HepG2 (cell line): ENCODE results near the gene SP5. TPM values are rescaled to one million over a fixed set of nuclear protein-coding genes. Genes with fewer than 3 reads are reported as not detected.

ENCODE experiments used
- ATAC-seq: fragments of 200-7000 bp; cut with Tn5 transposase; 3 replicates; pipeline ENCODE4 v1.9.1; 2020; ENCODE audit warnings: mild to moderate bottlenecking, moderate library complexity
- BruUV-seq: library from RNA; stranded (reverse); fragments of 400-500 nt; replicated peaks from 2 replicates; lab custom pipeline; 2021; lab: Mats Ljungman, UMichigan
- CTCF ChIA-PET: fragments of 300-600 bp; formaldehyde crosslinking; extraction: SDS; loops from one replicate; lab custom pipeline; 2021; ENCODE audit warnings: low total read pairs, inconsistent platforms, low intra/inter-chr PET ratio; lab: Yijun Ruan, JAX
- POLR2A ChIA-PET: fragments of 350-600 bp; sonication (Branson Sonifier 250); formaldehyde crosslinking; loops from one replicate; lab custom pipeline; 2020; ENCODE audit warnings: antibody characterized with exemption, inconsistent platforms; lab: Yijun Ruan, JAX
- DNase-seq: peaks from one replicate; pipeline ENCODE4 v3.0.0-alpha.2; 2015; ENCODE audit warnings: low spot score
- FAIRE-seq: peaks from 3 replicates; lab custom pipeline; 2011; peaks lifted over from hg19 to GRCh38; lab: Jason Lieb, UNC
- H2AFZ ChIP-seq: one replicate; pipeline ENCODE4 v1.6.1; 2011; ENCODE audit warnings: low read length, inconsistent platforms
- H3K27ac ChIP-seq: fragments of 300-600 bp; 3 replicates; pipeline ENCODE4 v1.8.0; 2011; ENCODE audit warnings: mixed run types, mild to moderate bottlenecking, mixed read lengths, low read length, inconsistent platforms; ENCODE audit not compliant: insufficient read depth; ENCODE audit errors: extremely low read length
- H3K27me3 ChIP-seq, 2 experiments: fragments of 200-600 bp in 1 of 2; 2 replicates in 1 of 2; 3 replicates in 1 of 2; pipeline versions ENCODE4 v1.6.0 to v1.8.0; 2011; ENCODE audit warnings: low read length in 2 of 2, mild to moderate bottlenecking in 2 of 2, moderate library complexity in 2 of 2, inconsistent platforms in 1 of 2; ENCODE audit not compliant: insufficient read depth in 2 of 2, control insufficient read depth in 1 of 2
- H3K36me3 ChIP-seq, 2 experiments: fragments of 200-600 bp in 1 of 2; replicated peaks in 1 of 2; 2 replicates in 1 of 2; 3 replicates in 1 of 2; pipeline versions ENCODE4 v1.5.1 to v1.8.0; 2011; ENCODE audit warnings: low read length in 2 of 2, inconsistent platforms in 1 of 2; ENCODE audit not compliant: insufficient read depth in 2 of 2, control insufficient read depth in 1 of 2
- H3K4me1 ChIP-seq: 2 replicates; pipeline ENCODE4 v1.5.1; 2012; ENCODE audit warnings: low read length, inconsistent platforms; ENCODE audit not compliant: insufficient read depth
- H3K4me2 ChIP-seq: 2 replicates; pipeline ENCODE4 v1.6.0; 2011; ENCODE audit warnings: low read depth, low read length, inconsistent platforms
- H3K4me3 ChIP-seq, 3 experiments: fragments of 200-600 bp in 1 of 3; sonication (generic), shearing (Covaris generic) in 1 of 3; replicated peaks in 1 of 3; 2 replicates each; pipeline ENCODE4 v1.5.1; 2011 to 2016; ENCODE audit warnings: low read length in 3 of 3, inconsistent platforms in 2 of 3, low read depth in 2 of 3, mild to moderate bottlenecking in 2 of 3, control low read depth in 1 of 3, mixed read lengths in 1 of 3; ENCODE audit not compliant: insufficient read depth in 1 of 3
- H3K79me2 ChIP-seq: one replicate; pipeline ENCODE4 v1.6.1; 2011; ENCODE audit warnings: low read length, inconsistent platforms; ENCODE audit not compliant: insufficient read depth
- H3K9ac ChIP-seq: 2 replicates; pipeline ENCODE4 v1.6.0; 2011; ENCODE audit warnings: mild to moderate bottlenecking, low read depth, low read length, inconsistent platforms; ENCODE audit not compliant: insufficient read depth
- H3K9me3 ChIP-seq: 2 replicates; pipeline ENCODE4 v1.5.1; 2012; ENCODE audit warnings: mild to moderate bottlenecking, low read length
- H4K20me1 ChIP-seq: 2 replicates; pipeline ENCODE4 v1.6.0; 2011; ENCODE audit warnings: inconsistent platforms, mild to moderate bottlenecking, low read length, moderate library complexity; ENCODE audit not compliant: insufficient read depth
- CEBPZ ChIP-seq: IDR thresholded peaks from 2 replicates; pipeline ENCODE4 v1.6.1; 2012; ENCODE audit warnings: low read length, improper control_type of control experiment
- FOXO4 ChIP-seq: sonication (generic); formaldehyde crosslinking; conservative IDR thresholded peaks from 2 replicates; pipeline ENCODE4 v1.8.1; 2023; ENCODE audit warnings: missing genetic modification reagents
- HNRNPH1 ChIP-seq: fragments of 200-400 bp; formaldehyde crosslinking; optimal IDR thresholded peaks from 2 replicates; pipeline ENCODE3; 2017; ENCODE audit warnings: mild to moderate bottlenecking, low read depth, low read length
- HNRNPUL1 ChIP-seq: fragments of 200-400 bp; formaldehyde crosslinking; IDR thresholded peaks from 2 replicates; pipeline ENCODE4 v1.6.1; 2017; ENCODE audit warnings: low read depth, mild to moderate bottlenecking, low read length, moderate library complexity
- POLR2AphosphoS5 ChIP-seq: IDR thresholded peaks from 2 replicates; pipeline ENCODE4 v1.6.1; 2012; ENCODE audit warnings: low read depth, low read length
- RFX5 ChIP-seq: IDR thresholded peaks from 2 replicates; pipeline ENCODE4 v1.6.1; 2011; ENCODE audit warnings: low read depth, low read length, improper control_type of control experiment
- SALL2 ChIP-seq: sonication (generic); formaldehyde crosslinking; IDR thresholded peaks from 2 replicates; pipeline ENCODE4 v1.8.1; 2023; ENCODE audit warnings: mild to moderate bottlenecking, missing genetic modification reagents, inconsistent platforms
- ZFP1 ChIP-seq: IDR thresholded peaks from 2 replicates; pipeline ENCODE4 v1.6.1; 2016
- ZNF256 ChIP-seq: sonication (generic); formaldehyde crosslinking; conservative IDR thresholded peaks from 2 replicates; pipeline ENCODE4 v1.4.0; 2020; ENCODE audit warnings: missing genetic modification reagents
- ZNF558 ChIP-seq: sonication (generic); formaldehyde crosslinking; IDR thresholded peaks from 2 replicates; pipeline ENCODE4 v1.9.0; 2022; ENCODE audit warnings: mild to moderate bottlenecking, missing genetic modification reagents, borderline replicate concordance
- ZNF572 ChIP-seq: sonication (generic); formaldehyde crosslinking; IDR thresholded peaks from 2 replicates; pipeline ENCODE4 v1.5.1; 2020; ENCODE audit warnings: mild to moderate bottlenecking, missing genetic modification reagents
- WGBS: methylation state at CpG from one replicate; pipeline ENCODE4 v1.1.6; 2017; ENCODE audit warnings: low lambda C conversion rate; 5-methylcytosine and 5-hydroxymethylcytosine counted together
- in situ Hi-C: cut with HindIII; loops from 2 replicates; pipeline ENCODE4 v1.10.0; 2017; ENCODE audit warnings: low pct_unique_long_range_greater_than_20kb; ENCODE audit not compliant: extremely low pct_ligation_motif_present
- intact Hi-C: fragments of 100-400 bp; cut with micrococcal nuclease; formaldehyde crosslinking; loops from one replicate; pipeline ENCODE4 v1.10.0; 2022; ENCODE audit not compliant: unreplicated experiment
- polyA plus RNA-seq, 8 experiments: library from polyadenylated mRNA; depleted of rRNA in 3 of 8; stranded (reverse) in 7 of 8; unstranded in 1 of 8; fragments of >200 nt; fragmentation: Illumina TruSeq in 4 of 8; extraction: Trizol in 4 of 8; gene quantifications; 2 replicates each; pipeline versions ENCODE4 v1.2.1 to v1.2.3, GENCODE V29; 2011 to 2016; ENCODE audit warnings: low read depth in 4 of 8, missing spikeins in 1 of 8, mixed read lengths in 1 of 8; ENCODE audit not compliant: insufficient read depth in 1 of 8
- total RNA-seq, 5 experiments: library from RNA; depleted of rRNA; stranded (reverse); fragments of >200 nt; fragmentation: Illumina TruSeq; extraction: Trizol; gene quantifications; 2 replicates each; pipeline ENCODE4 v1.2.3, GENCODE V29; 2016; ENCODE audit warnings: low read depth in 1 of 5
- TF ChIP-seq, protein P1 (sequence below): sonication (generic); formaldehyde crosslinking; IDR thresholded peaks from 2 replicates; pipeline ENCODE4 v1.4.0; 2020; ENCODE audit warnings: missing genetic modification reagents, borderline replicate concordance
- TF ChIP-seq, protein P2 (sequence below): sonication (generic); formaldehyde crosslinking; IDR thresholded peaks from 2 replicates; pipeline ENCODE4 v1.9.0; 2022; ENCODE audit warnings: low read depth, missing genetic modification reagents
- TF ChIP-seq, protein P3 (sequence below): sonication (generic); formaldehyde crosslinking; conservative IDR thresholded peaks from 2 replicates; pipeline ENCODE4 v1.4.0; 2020; ENCODE audit warnings: missing genetic modification reagents

Gene SP5
- total and polyA plus RNA-seq, 2 of the 13 experiments (the other 11 are each of a cell fraction or from before 2014, with no cell fraction given): 50.8 to 119 TPM

DNA sequence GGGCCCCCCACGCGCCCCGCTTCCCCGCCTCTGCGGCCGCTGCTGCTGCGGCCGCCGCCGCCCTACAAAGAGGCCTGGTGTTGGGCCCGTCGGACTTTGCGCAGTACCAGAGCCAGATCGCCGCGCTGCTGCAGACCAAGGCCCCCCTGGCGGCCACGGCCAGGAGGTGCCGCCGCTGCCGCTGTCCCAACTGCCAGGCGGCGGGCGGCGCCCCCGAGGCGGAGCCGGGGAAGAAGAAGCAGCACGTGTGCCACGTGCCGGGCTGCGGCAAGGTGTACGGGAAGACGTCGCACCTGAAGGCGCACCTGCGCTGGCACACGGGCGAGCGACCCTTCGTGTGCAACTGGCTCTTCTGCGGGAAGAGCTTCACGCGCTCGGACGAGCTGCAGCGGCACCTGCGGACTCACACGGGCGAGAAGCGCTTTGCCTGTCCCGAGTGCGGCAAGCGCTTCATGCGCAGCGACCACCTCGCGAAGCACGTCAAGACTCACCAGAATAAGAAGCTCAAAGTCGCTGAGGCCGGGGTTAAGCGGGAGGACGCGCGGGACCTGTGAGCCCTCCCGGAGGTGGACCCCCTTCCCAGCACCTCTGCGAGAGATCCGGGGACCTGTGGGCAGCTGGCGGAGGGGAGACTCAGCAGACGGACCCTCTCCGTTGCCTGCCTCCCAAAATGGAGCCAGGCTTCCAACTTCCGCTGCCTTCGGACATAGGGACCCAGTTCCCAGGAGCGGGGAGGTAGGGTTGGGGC, 1.9 kb downstream of the SP5 start:
- ChIA-PET CTCF (interaction anchor here (0.7 to 2.1 kb wide), 6 partner anchors 95 to 347 kb away, joined by 3 to 7 read pairs (median 4); no protein-coding TSS in a partner anchor), POLR2A (interaction anchor here (1.4 to 7.9 kb wide), 9 partner anchors 7 to 347 kb away, joined by 3 to 123 read pairs (median 10); partner anchors contain the start of genes ERICH2 and GORASP2)
- H3K27me3 ChIP-seq: no peaks in the 10 kb centered on the region; a peak in 1 of 5 replicates
- peak; percentile 69 for DNase-seq
- in situ Hi-C loops: loop anchor here (5.0 to 10.0 kb wide), 3 partner anchors 95 to 438 kb away; no protein-coding TSS in a partner anchor
- no peaks in the 10 kb centered on the region for H3K9me3 ChIP-seq
- peak; percentile 28 for ATAC-seq
- peak overlapping the region; percentile 81 for H3K4me2 ChIP-seq
- H3K36me3 ChIP-seq: peaks cover 7 to 9% of the 10 kb centered on the region in 2 experiments; a peak in 4 of 5 replicates
- 3% methylated on average over 44 of the region's 74 CpGs for WGBS
- no peak for FAIRE-seq
- intact Hi-C loops: no loop called here
- no TSS peak for BruUV-seq
- peak overlapping the region; percentile 86 to 99 (median 99) for H3K4me3 ChIP-seq
- H3K27ac ChIP-seq: peak overlapping the region; percentile 100
- peak overlapping the region; percentile 99 for H3K9ac ChIP-seq
- H2AFZ ChIP-seq: no peak overlapping the region
- H3K79me2 ChIP-seq: peaks cover 68% of the 10 kb centered on the region
- H4K20me1 ChIP-seq: peaks cover 50% of the 10 kb centered on the region
- peaks cover 34% of the 10 kb centered on the region for H3K4me1 ChIP-seq
- TF ChIP-seq ZFP1 (CRISPR knock-in tag) (no peak), ZNF256 (peak; percentile 94; the same call in 1 of the 2 replicates), ZNF558 (CRISPR knock-in tag) (peak; percentile 50; the same call in 1 of the 2 replicates), CEBPZ (no peak), HNRNPH1 (no peak), SALL2 (CRISPR knock-in tag) (peak; percentile 67), FOXO4 (CRISPR knock-in tag) (no peak), ZNF572 (CRISPR knock-in tag) (no peak), RFX5 (no peak), HNRNPUL1 (peak; percentile 77; the same call in 1 of the 2 replicates), POLR2AphosphoS5 (peak; percentile 64)
- TF ChIP-seq, protein P1, sequence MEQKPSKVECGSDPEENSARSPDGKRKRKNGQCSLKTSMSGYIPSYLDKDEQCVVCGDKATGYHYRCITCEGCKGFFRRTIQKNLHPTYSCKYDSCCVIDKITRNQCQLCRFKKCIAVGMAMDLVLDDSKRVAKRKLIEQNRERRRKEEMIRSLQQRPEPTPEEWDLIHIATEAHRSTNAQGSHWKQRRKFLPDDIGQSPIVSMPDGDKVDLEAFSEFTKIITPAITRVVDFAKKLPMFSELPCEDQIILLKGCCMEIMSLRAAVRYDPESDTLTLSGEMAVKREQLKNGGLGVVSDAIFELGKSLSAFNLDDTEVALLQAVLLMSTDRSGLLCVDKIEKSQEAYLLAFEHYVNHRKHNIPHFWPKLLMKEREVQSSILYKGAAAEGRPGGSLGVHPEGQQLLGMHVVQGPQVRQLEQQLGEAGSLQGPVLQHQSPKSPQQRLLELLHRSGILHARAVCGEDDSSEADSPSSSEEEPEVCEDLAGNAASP (CRISPR knock-in tag): peak; percentile 38; the same call in 1 of the 2 replicates
- TF ChIP-seq, protein P2, sequence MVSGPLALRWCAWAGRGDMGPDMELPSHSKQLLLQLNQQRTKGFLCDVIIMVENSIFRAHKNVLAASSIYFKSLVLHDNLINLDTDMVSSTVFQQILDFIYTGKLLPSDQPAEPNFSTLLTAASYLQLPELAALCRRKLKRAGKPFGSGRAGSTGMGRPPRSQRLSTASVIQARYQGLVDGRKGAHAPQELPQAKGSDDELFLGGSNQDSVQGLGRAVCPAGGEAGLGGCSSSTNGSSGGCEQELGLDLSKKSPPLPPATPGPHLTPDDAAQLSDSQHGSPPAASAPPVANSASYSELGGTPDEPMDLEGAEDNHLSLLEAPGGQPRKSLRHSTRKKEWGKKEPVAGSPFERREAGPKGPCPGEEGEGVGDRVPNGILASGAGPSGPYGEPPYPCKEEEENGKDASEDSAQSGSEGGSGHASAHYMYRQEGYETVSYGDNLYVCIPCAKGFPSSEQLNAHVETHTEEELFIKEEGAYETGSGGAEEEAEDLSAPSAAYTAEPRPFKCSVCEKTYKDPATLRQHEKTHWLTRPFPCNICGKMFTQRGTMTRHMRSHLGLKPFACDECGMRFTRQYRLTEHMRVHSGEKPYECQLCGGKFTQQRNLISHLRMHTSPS (CRISPR knock-in tag): no peak; the same call in 1 of the 2 replicates
- TF ChIP-seq, protein P3, sequence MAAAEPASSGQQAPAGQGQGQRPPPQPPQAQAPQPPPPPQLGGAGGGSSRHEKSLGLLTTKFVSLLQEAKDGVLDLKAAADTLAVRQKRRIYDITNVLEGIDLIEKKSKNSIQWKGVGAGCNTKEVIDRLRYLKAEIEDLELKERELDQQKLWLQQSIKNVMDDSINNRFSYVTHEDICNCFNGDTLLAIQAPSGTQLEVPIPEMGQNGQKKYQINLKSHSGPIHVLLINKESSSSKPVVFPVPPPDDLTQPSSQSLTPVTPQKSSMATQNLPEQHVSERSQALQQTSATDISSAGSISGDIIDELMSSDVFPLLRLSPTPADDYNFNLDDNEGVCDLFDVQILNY (CRISPR knock-in tag): no peak
